AG09319 (cell line): Measurements from ENCODE around the gene CDHR1.

ENCODE experiments used
- DNase-seq: peaks from one replicate; pipeline ENCODE4 v3.0.0-alpha.2; 2010; ENCODE audit warnings: low read depth; ENCODE audit errors: extremely low read depth
- CTCF ChIP-seq: IDR thresholded peaks from 2 replicates; pipeline ENCODE4 v1.5.1; 2011; ENCODE audit warnings: low read depth, mild to moderate bottlenecking, inconsistent platforms, low read length, moderate library complexity

CDHR1 gene

DNA sequence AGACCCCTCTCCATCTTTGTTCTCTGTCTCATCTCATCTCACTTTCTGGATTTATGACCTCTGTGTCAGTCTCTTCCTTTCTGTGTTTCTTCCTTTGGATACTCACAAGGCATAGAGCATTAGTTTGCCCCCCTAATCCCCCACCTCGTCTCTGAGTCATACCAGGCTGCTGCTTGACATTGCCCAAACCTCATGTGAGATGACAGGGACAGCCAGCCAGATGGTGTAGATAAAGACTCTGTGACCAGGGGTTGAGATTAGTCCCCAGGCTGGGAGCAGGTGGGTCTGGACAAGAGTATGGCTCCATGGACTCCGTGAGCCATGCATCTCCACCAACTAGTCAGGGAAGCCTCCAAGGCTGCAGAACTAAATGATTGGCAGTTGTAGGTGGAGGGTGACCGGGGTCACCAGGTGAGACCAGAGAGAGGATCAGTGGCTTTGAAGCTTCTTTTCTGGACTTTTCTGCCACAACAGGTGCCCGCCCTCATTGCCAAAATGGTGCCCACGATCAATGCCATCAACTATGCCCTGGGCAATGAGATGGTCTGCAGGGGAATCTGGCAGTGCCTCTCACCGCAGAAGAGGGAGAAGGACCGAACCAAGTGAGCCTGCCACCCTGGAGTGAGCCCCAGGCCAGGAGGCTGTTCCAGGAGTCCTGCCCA lies 63.8 kb downstream of the CDHR1 start:
- DNase-seq: no peak

DNA sequence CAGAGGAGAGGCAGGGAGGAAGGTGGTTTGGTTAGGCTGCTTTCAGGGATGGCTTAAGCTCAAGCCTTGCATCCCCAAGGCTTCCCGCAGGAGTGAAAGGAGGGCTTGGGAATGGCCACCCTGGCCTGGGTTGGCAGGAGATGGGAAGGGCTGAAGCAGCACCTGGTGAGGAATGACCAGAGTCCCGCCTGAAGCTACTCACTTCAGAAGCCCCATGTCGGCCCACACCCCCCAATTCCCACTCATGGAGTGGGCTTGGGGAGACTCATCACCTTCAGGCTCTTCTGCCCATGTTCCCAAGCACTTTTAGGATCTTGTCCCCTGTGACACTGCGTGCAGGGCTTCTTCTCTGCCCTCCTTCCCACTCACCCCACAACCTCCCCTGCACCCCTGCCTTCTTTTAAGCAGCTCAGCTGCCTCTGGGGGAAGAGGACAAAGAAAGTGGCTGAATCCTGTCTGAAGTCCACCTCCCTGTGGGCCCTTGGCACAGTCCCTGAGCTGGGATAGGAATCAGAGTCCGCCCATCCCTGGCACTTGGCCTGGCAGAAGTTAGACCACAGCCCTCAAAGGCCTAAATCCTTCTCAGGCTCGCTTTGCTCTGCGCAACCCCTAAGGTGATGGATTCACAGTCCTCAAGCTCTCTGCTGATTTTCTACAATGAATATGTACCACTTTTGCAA lies 67.0 kb downstream of the CDHR1 start:
- TF ChIP-seq CTCF: no peak
- DNase-seq: no peak

More for the DNA sequence above, 63.8 kb downstream of the CDHR1 start:
- no peak for TF ChIP-seq CTCF

GRCh38 chr10:84262190-84262956 lies 68.0 kb downstream of the CDHR1 start:
- no peak for TF ChIP-seq CTCF
- DNase-seq: no peak

- no peak for TF ChIP-seq CTCF
- DNase-seq: no peak
Measured at GRCh38 chr10:84263716-84264115, 69.4 kb downstream of the CDHR1 start.

DNA sequence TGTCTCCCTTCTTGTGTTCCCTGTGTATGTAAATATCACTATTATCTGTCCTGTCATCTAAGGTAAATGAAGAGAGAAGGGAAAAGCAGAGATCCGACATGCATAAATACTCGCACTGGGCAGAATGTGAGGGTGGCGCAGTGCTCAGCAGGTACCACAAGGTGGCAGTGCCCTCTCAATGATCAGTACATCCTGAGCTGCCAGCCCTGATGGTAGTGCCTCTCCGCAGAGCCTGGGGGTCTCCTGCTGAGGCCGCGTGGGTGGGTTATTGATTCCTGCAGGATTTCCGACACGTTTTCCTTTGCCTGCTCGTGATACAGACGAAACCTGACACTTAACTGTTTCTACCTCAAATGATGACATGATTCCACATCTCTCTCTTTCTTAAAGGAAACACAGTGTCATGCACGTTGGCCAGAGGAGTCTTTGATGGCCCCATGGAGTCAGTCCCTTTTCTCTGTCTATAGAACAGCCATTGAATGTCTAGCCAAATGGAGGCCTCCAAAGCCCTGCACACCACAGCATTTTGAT lies 70.3 kb downstream of the CDHR1 start:
- TF ChIP-seq CTCF: peak; percentile 98
- DNase-seq: peak; percentile 18

DNA sequence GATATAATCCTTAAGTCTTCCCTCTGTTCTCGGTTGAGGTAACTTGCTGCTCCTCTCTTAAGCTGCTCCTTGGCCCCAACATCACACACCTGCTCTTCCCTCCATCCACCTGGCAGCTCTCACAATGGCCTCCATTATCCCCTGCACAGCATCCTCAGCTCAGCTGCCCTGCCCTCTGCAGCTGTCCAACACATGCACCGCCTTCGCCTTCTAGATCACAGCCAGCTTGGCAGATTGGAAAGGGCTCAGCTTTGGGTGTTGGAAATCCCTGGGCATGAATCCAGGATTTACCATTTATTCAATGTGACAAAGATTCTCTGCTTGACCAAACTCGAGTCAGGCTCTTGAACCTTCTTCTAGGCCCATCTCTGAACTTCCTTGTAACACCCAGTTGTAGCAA lies 71.1 kb downstream of the CDHR1 start:
- DNase-seq: no peak
- TF ChIP-seq CTCF: no peak

DNA sequence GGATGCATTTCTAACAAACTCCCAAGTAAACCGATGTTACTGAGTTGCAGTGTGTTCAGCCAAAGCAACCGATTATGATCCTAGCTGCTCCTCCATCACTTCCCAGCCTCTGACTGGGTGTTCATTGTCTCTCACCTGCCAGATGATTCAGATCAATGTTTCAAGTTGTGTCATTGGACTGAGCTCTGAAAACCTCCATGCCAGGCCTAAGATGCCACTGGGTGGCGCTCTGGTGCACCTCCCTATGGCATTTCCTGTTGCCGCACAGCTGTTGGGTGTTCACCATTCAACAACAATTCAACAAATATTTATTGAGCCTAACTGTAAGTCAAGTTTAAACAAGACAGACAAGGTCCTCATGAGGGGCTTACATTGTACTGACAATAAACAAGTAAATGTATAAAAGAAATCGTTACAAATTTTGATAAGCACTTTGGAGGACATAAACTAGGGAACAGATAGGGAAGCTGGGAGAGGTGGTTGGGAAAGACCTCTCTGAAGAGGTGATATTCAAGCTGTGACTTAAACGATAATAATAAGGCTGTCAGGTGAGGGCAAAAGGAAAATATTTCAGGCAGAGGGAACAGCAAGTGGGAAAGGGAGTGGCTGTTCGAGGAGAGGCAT lies 73.3 kb downstream of the CDHR1 start:
- DNase-seq: no peak
- TF ChIP-seq CTCF: peak; percentile 59
